GM12878 (cell line): Measurements from ENCODE around the gene HRH3. TPM values are rescaled to one million over a fixed set of nuclear protein-coding genes. Genes with fewer than 3 reads are reported as not detected.

ENCODE experiments used
- ATAC-seq: fragments of 200-7000 bp; cut with Tn5 transposase; 3 replicates; pipeline ENCODE4 v1.9.1; 2020; ENCODE audit warnings: mild to moderate bottlenecking, moderate library complexity
- BruUV-seq: library from RNA; stranded (reverse); fragments of 400-500 nt; replicated peaks from 2 replicates; lab custom pipeline; 2021; lab: Mats Ljungman, UMichigan
- CTCF ChIA-PET: fragments of 300-600 bp; sonication (Branson Sonifier 250); formaldehyde crosslinking; extraction: SDS; loops from one replicate; lab custom pipeline; 2021; ENCODE audit warnings: inconsistent platforms; lab: Yijun Ruan, JAX
- POLR2A ChIA-PET: fragments of 350-600 bp; formaldehyde crosslinking; extraction: SDS; loops from one replicate; lab custom pipeline; 2021; ENCODE audit warnings: inconsistent platforms; lab: Charles Lee
- RAD21 ChIA-PET: fragments of 300-600 bp; sonication (Branson Sonifier 250); formaldehyde crosslinking; loops from one replicate; lab custom pipeline; 2023; ENCODE audit warnings: antibody characterized with exemption; ENCODE audit not compliant: unreplicated experiment; lab: Charles Lee
- SMC1A ChIA-PET: fragments of 300-600 bp; sonication (Branson Sonifier 250); formaldehyde crosslinking; loops from one replicate; lab custom pipeline; 2023; ENCODE audit not compliant: unreplicated experiment, uncharacterized antibody; lab: Charles Lee
- DNase-seq: peaks from one replicate; pipeline ENCODE4 v3.0.0-alpha.2; 2011; ENCODE audit warnings: low read depth, low spot score
- FAIRE-seq: peaks from 3 replicates; lab custom pipeline; 2011; peaks lifted over from hg19 to GRCh38; lab: Jason Lieb, UNC
- H2AFZ ChIP-seq: 2 replicates; pipeline ENCODE4 v1.6.0; 2011; ENCODE audit warnings: low read depth, low read length, control low read depth; ENCODE audit not compliant: control insufficient read depth
- H3K27ac ChIP-seq: 2 replicates; pipeline ENCODE4 v1.5.1; 2011; ENCODE audit warnings: control low read depth; ENCODE audit not compliant: control insufficient read depth, insufficient read depth
- H3K27me3 ChIP-seq, 2 experiments: replicated peaks in 1 of 2; 2 replicates each; pipeline versions ENCODE4 v1.6.0 to v1.6.1; 2011; ENCODE audit warnings: low read length in 1 of 2; ENCODE audit not compliant: control insufficient read depth in 2 of 2, insufficient read depth in 2 of 2
- H3K36me3 ChIP-seq, 2 experiments: 2 replicates each; pipeline ENCODE4 v1.5.1; 2011; ENCODE audit warnings: low read length in 1 of 2; ENCODE audit not compliant: control insufficient read depth in 2 of 2, insufficient read depth in 2 of 2
- H3K4me1 ChIP-seq: 2 replicates; pipeline ENCODE4 v1.6.1; 2011; ENCODE audit warnings: mild to moderate bottlenecking, low read length, moderate library complexity, mixed read lengths; ENCODE audit not compliant: control insufficient read depth, insufficient read depth
- H3K4me2 ChIP-seq: 2 replicates; pipeline ENCODE4 v1.6.0; 2011; ENCODE audit warnings: control low read depth; ENCODE audit not compliant: control insufficient read depth, insufficient read depth
- H3K4me3 ChIP-seq: fragments of 200-600 bp; sonication (generic); 2 replicates; pipeline ENCODE4 v1.5.1; 2016
- H3K79me2 ChIP-seq: 2 replicates; pipeline ENCODE4 v1.6.0; 2011; ENCODE audit warnings: low read length; ENCODE audit not compliant: control insufficient read depth, insufficient read depth
- H3K9ac ChIP-seq: 2 replicates; pipeline ENCODE4 v1.8.0; 2011; ENCODE audit warnings: low read length, control low read depth, mixed read lengths; ENCODE audit not compliant: control insufficient read depth, insufficient read depth
- H3K9me3 ChIP-seq: replicated peaks from 3 replicates; pipeline ENCODE4 v1.5.1; 2011; ENCODE audit warnings: mild to moderate bottlenecking, low read length; ENCODE audit not compliant: control insufficient read depth, insufficient read depth
- H4K20me1 ChIP-seq: 2 replicates; pipeline ENCODE4 v1.6.0; 2011; ENCODE audit not compliant: control insufficient read depth, insufficient read depth
- ATF3 ChIP-seq: IDR thresholded peaks from 2 replicates; pipeline ENCODE4 v1.6.1; 2011; ENCODE audit warnings: low read depth, mild to moderate bottlenecking, low read length, moderate library complexity, borderline replicate concordance; ENCODE audit errors: extremely low read depth
- DPF2 ChIP-seq: fragments of 450-650 bp; IDR thresholded peaks from 2 replicates; pipeline ENCODE4 v1.6.1; 2017; ENCODE audit warnings: mild to moderate bottlenecking
- ETV6 ChIP-seq, 2 experiments: fragments of 450-650 bp in 1 of 2; IDR thresholded peaks in 1 of 2; conservative IDR thresholded peaks in 1 of 2; 2 replicates each; pipeline ENCODE4 v1.6.1; 2014; ENCODE audit warnings: antibody characterized with exemption in 1 of 2, borderline replicate concordance in 1 of 2, low read depth in 1 of 2, mild to moderate bottlenecking in 1 of 2, moderate library complexity in 1 of 2
- GATAD2B ChIP-seq: fragments of 450-650 bp; conservative IDR thresholded peaks from 2 replicates; pipeline ENCODE4 v1.6.1; 2017; ENCODE audit warnings: low read depth, mild to moderate bottlenecking, moderate library complexity
- HDAC6 ChIP-seq: fragments of 200-600 bp; sonication (generic); IDR thresholded peaks from one replicate; pipeline ENCODE4 v1.8.0; 2017; ENCODE audit warnings: antibody characterized with exemption; ENCODE audit not compliant: unreplicated experiment
- JUNB ChIP-seq: IDR thresholded peaks from 2 replicates; pipeline ENCODE4 v1.6.1; 2016; ENCODE audit warnings: antibody characterized with exemption, mild to moderate bottlenecking
- JUND ChIP-seq: IDR thresholded peaks from 2 replicates; pipeline ENCODE4 v1.6.1; 2012; ENCODE audit warnings: low read depth, mild to moderate bottlenecking, low read length, improper control_type of control experiment, moderate library complexity
- NFYA ChIP-seq: IDR thresholded peaks from 2 replicates; pipeline ENCODE4 v1.6.1; 2011; ENCODE audit warnings: low read depth, mild to moderate bottlenecking, low read length, improper control_type of control experiment, borderline replicate concordance
- SMC3 ChIP-seq: IDR thresholded peaks from 2 replicates; pipeline ENCODE4 v1.6.1; 2011; ENCODE audit warnings: low read length, improper control_type of control experiment, borderline replicate concordance
- SP1 ChIP-seq: IDR thresholded peaks from one replicate; pipeline ENCODE4 v1.6.1; 2011; ENCODE audit warnings: low read depth, low read length
- YBX1 ChIP-seq: fragments of 450-650 bp; IDR thresholded peaks from 2 replicates; pipeline ENCODE4 v1.6.1; 2016; ENCODE audit warnings: antibody characterized with exemption
- WGBS: methylation state at CpG from one replicate; pipeline ENCODE4 v1.1.6; 2016; ENCODE audit warnings: low lambda C conversion rate; ENCODE audit not compliant: insufficient replicate concordance, insufficient coverage; ENCODE audit errors: missing lambda C conversion rate; 5-methylcytosine and 5-hydroxymethylcytosine counted together
- in situ Hi-C: fragments of 300-500 bp; cut with MboI; formaldehyde crosslinking; loops from 9 replicates; pipeline ENCODE4 v1.14.3; 2018; ENCODE audit warnings: mixed read lengths
- intact Hi-C: fragments of 100-400 bp; cut with micrococcal nuclease; formaldehyde crosslinking; loops from one replicate; pipeline ENCODE4 v1.14.2; 2022; ENCODE audit not compliant: unreplicated experiment
- polyA plus RNA-seq, 11 experiments: library from polyadenylated mRNA; depleted of rRNA in 4 of 11; unstranded in 6 of 11; stranded (reverse) in 5 of 11; fragments of >200 nt; fragmentation: Nextera tagmentation in 4 of 11; fragmentation: Illumina TruSeq in 1 of 11; extraction: Ambion mirVana in 4 of 11; extraction: Trizol in 1 of 11; gene quantifications; 1 replicate in 1 of 11; 2 replicates in 10 of 11; pipeline versions ENCODE4 v1.2.1 to v1.2.3, GENCODE V29; 2011 to 2016; ENCODE audit warnings: inconsistent platforms in 2 of 11, missing spikeins in 2 of 11, low read depth in 1 of 11
- total RNA-seq, 4 experiments: library from RNA; depleted of rRNA in 3 of 4; stranded (reverse); fragments of >200 nt in 3 of 4; fragmentation: Illumina TruSeq in 1 of 4; extraction: Trizol in 1 of 4; gene quantifications; 2 replicates each; pipeline versions ENCODE4 v1.2.1 to v1.2.3, GENCODE V29; 2013 to 2021

The HRH3 gene
- total and polyA plus RNA-seq, 10 of the 15 experiments (the other 5 are each of a cell fraction or from before 2014, with no cell fraction given), result not detected

- no peak for FAIRE-seq
- Histone ChIP-seq H2AFZ (no peak overlapping the region), H3K9me3 (no peaks in the 10 kb centered on the region), H3K36me3 (peaks cover 0 to 2% of the 10 kb centered on the region in 2 experiments; a peak in 3 of 4 replicates), H3K4me2 (no peak overlapping the region), H3K79me2 (no peaks in the 10 kb centered on the region), H3K4me3 (no peak overlapping the region), H3K27me3 (no peaks in the 10 kb centered on the region), H3K9ac (no peak overlapping the region), H4K20me1 (no peaks in the 10 kb centered on the region), H3K4me1 (no peaks in the 10 kb centered on the region), H3K27ac (no peak overlapping the region)
- in situ Hi-C loops, result no loop called here
- ChIA-PET RAD21 (no interaction called here), POLR2A (no interaction called here), CTCF (interaction anchor here (1.0 kb wide), 1 partner anchor 15 kb away, joined by 3 read pairs; no protein-coding TSS in a partner anchor), SMC1A (no interaction called here)
- no peak for TF ChIP-seq SMC3
- no peak for TF ChIP-seq HDAC6
- no peak for TF ChIP-seq DPF2
- TF ChIP-seq YBX1, result no peak
- no peak for TF ChIP-seq NFYA
- TF ChIP-seq ATF3, result no peak
- TF ChIP-seq GATAD2B, result no peak
- TF ChIP-seq SP1, result no peak
- TF ChIP-seq JUND, result no peak
- TF ChIP-seq ETV6 (conservative IDR thresholded peaks at IDR 0.05 in 1 of 2, IDR thresholded peaks at IDR 0.05 in 1 of 2; ENCODE audit: borderline replicate concordance in 1 of 2, low read depth in 1 of 2), result no peak
- TF ChIP-seq JUNB, result no peak
- no peak for ATAC-seq
- intact Hi-C loops, result no loop called here
- WGBS, result 96% methylated on average over 14 of the region's 18 CpGs
- no peak for DNase-seq
- no TSS peak for BruUV-seq
These were observed 47.4 kb downstream of the HRH3 start for GRCh38 chr20:62172666-62173065.
